DOHH2 (cell line): ENCODE results near the gene NELFE.

ENCODE experiments used
- H3F3A ChIP-seq: fragments of 200-600 bp; sonication (generic), shearing (Covaris generic); 2 replicates; pipeline ENCODE4 v1.6.0; 2016; ENCODE audit warnings: antibody characterized with exemption, mild to moderate bottlenecking; ENCODE audit not compliant: control insufficient read depth, insufficient read depth
- H3K27ac ChIP-seq: fragments of 200-600 bp; sonication (generic); 2 replicates; pipeline ENCODE4 v1.5.1; 2014; ENCODE audit warnings: low read depth, mild to moderate bottlenecking, low read length, moderate library complexity
- H3K27me3 ChIP-seq: fragments of 200-600 bp; sonication (generic); 2 replicates; pipeline ENCODE4 v1.6.1; 2014; ENCODE audit warnings: mild to moderate bottlenecking, low read length, mixed read lengths; ENCODE audit not compliant: control insufficient read depth
- H3K36me3 ChIP-seq: fragments of 200-600 bp; sonication (generic); 2 replicates; pipeline ENCODE4 v1.6.1; 2014; ENCODE audit warnings: mild to moderate bottlenecking, low read length, moderate library complexity, mixed read lengths; ENCODE audit not compliant: control insufficient read depth
- H3K4me1 ChIP-seq: fragments of 200-600 bp; sonication (generic); 2 replicates; pipeline ENCODE4 v1.6.1; 2014; ENCODE audit warnings: mild to moderate bottlenecking, low read length, mixed read lengths; ENCODE audit not compliant: control insufficient read depth
- H3K4me2 ChIP-seq: fragments of 200-600 bp; sonication (generic); 2 replicates; pipeline ENCODE4 v1.6.0; 2014; ENCODE audit warnings: mild to moderate bottlenecking, low read length, moderate library complexity
- H3K4me3 ChIP-seq: fragments of 200-600 bp; sonication (generic); 2 replicates; pipeline ENCODE4 v1.5.1; 2014; ENCODE audit warnings: mild to moderate bottlenecking, low read length, mixed read lengths
- H3K79me2 ChIP-seq: fragments of 200-600 bp; sonication (generic); 2 replicates; pipeline ENCODE4 v1.6.1; 2014; ENCODE audit warnings: mild to moderate bottlenecking, low read length, mixed read lengths; ENCODE audit not compliant: control insufficient read depth
- H3K9me2 ChIP-seq: fragments of 200-600 bp; sonication (generic); replicated peaks from 2 replicates; pipeline ENCODE4 v1.6.1; 2014; ENCODE audit warnings: mild to moderate bottlenecking, low read length, mixed read lengths; ENCODE audit not compliant: control insufficient read depth
- H3K9me3 ChIP-seq: fragments of 200-600 bp; sonication (generic); 2 replicates; pipeline ENCODE4 v1.6.1; 2014; ENCODE audit warnings: antibody characterized with exemption, low read length, mixed read lengths; ENCODE audit not compliant: control insufficient read depth, insufficient read depth
- H4K20me1 ChIP-seq: fragments of 200-600 bp; sonication (generic); 2 replicates; pipeline ENCODE4 v1.6.0; 2014; ENCODE audit warnings: low read depth, mild to moderate bottlenecking, antibody characterized with exemption, low read length, moderate library complexity; ENCODE audit not compliant: control insufficient read depth, insufficient read depth
- CTCF ChIP-seq: fragments of 200-600 bp; sonication (generic); IDR thresholded peaks from one replicate; pipeline ENCODE4 v1.5.1; 2014; ENCODE audit warnings: antibody characterized with exemption, mild to moderate bottlenecking, low read depth, low read length; ENCODE audit not compliant: poor library complexity, severe bottlenecking
- EZH2phosphoT487 ChIP-seq: fragments of 200-600 bp; sonication (generic); IDR thresholded peaks from 2 replicates; pipeline ENCODE4 v1.6.1; 2017; ENCODE audit warnings: borderline replicate concordance, mild to moderate bottlenecking, antibody characterized with exemption, low read length, moderate library complexity, mixed read lengths

The NELFE gene

GRCh38 chr6:31972709-31973350 is 14.1 kb upstream of the NELFE start:
- TF ChIP-seq CTCF, result no peak
- TF ChIP-seq EZH2phosphoT487, result no peak
- Histone ChIP-seq H3K4me1 (peaks cover 30% of the 10 kb centered on the region), H3K9me2 (no peaks in the 10 kb centered on the region), H3K36me3 (peaks cover 38% of the 10 kb centered on the region), H3F3A (peaks cover 3% of the 10 kb centered on the region; the same call in 1 of the 2 replicates), H3K79me2 (peaks cover 39% of the 10 kb centered on the region), H3K27me3 (no peaks in the 10 kb centered on the region), H3K27ac (peak overlapping the region; percentile 73), H3K9me3 (no peaks in the 10 kb centered on the region), H3K4me3 (peak overlapping the region; percentile 93), H4K20me1 (no peaks in the 10 kb centered on the region), H3K4me2 (peak overlapping the region; percentile 99)

- Histone ChIP-seq H3K27ac (peak within 1 kb of the TSS; percentile 73), H3K4me3 (peak within 1 kb of the TSS; percentile 93), H3F3A (peaks cover 3% of the 10 kb centered on the region; the same call in 1 of the 2 replicates), H3K27me3 (no peaks in the 10 kb centered on the region), H3K9me3 (no peaks in the 10 kb centered on the region), H3K36me3 (peaks cover 45% of the 10 kb centered on the region), H3K79me2 (peaks cover 39% of the 10 kb centered on the region), H4K20me1 (no peaks in the 10 kb centered on the region), H3K4me1 (peaks cover 30% of the 10 kb centered on the region), H3K4me2 (peak within 1 kb of the TSS; percentile 99), H3K9me2 (no peaks in the 10 kb centered on the region)
- TF ChIP-seq EZH2phosphoT487 (no peak), CTCF (no peak)
Observed at GRCh38 chr6:31971993-31972708, 13.4 kb upstream of the NELFE start, which contains the start of gene DXO. DXO (minus strand) TSS chr6:31972138; CDS start chr6:31971675, 463 bp downstream.

- Histone ChIP-seq H3K79me2 (peaks cover 39% of the 10 kb centered on the region), H3K4me3 (peak overlapping the region; percentile 93), H3K4me1 (peaks cover 30% of the 10 kb centered on the region), H3K4me2 (peak overlapping the region; percentile 99), H3F3A (peaks cover 3% of the 10 kb centered on the region; the same call in 1 of the 2 replicates), H3K36me3 (peaks cover 52% of the 10 kb centered on the region), H4K20me1 (no peaks in the 10 kb centered on the region), H3K27me3 (no peaks in the 10 kb centered on the region), H3K9me2 (no peaks in the 10 kb centered on the region), H3K27ac (peak overlapping the region; percentile 73), H3K9me3 (no peaks in the 10 kb centered on the region)
- TF ChIP-seq CTCF, result no peak
- no peak for TF ChIP-seq EZH2phosphoT487
Observed at GRCh38 chr6:31971279-31971992, 12.7 kb upstream of the NELFE start.
